GM19193 (cell line): ENCODE results near the gene CTSS.

Experiments used
- POLR2A ChIP-seq: IDR thresholded peaks from 4 replicates; pipeline ENCODE4 v1.6.1; 2011; ENCODE audit not compliant: insufficient read depth, insufficient read length; ENCODE audit errors: extremely low read depth

Gene CTSS

GRCh38 chr1:150683914-150684313, 81.7 kb downstream of the CTSS start:
- TF ChIP-seq POLR2A, result no peak
